DND-41 (cell line): ENCODE results near the gene NUDC.

ENCODE experiments used
- CTCF ChIP-seq: IDR thresholded peaks from 2 replicates; pipeline ENCODE4 v1.5.1; 2012; ENCODE audit warnings: borderline replicate concordance, low read length, moderate library complexity, mild to moderate bottlenecking; ENCODE audit not compliant: poor library complexity, severe bottlenecking; ENCODE audit errors: extremely low read depth
- EZH2 ChIP-seq: IDR thresholded peaks from 3 replicates; pipeline ENCODE4 v1.6.1; 2012; ENCODE audit warnings: borderline replicate concordance, low read depth, mild to moderate bottlenecking, moderate library complexity, low read length, inconsistent platforms; ENCODE audit not compliant: severe bottlenecking

GRCh38 chr1:26915204-26915842 lies 6.2 kb upstream of the NUDC start:
- TF ChIP-seq CTCF (no peak), EZH2 (no peak)
